Activated CD8-positive, alpha-beta T cell treated with anti-CD3 and anti-CD28 coated beads for 36 hours (primary cell): ENCODE measurements around the gene COL5A2. TPM values are rescaled to one million over a fixed set of nuclear protein-coding genes. Genes with fewer than 3 reads are reported as not detected.

Experiments
- ATAC-seq: fragments of 200-7000 bp; cut with Tn5 transposase; one replicate; pipeline ENCODE4 v1.10.0; 2021; ENCODE audit warnings: mild to moderate bottlenecking, moderate library complexity
- CTCF ChIA-PET: fragments of 350-600 bp; sonication (Branson Sonifier 250); formaldehyde crosslinking; loops from one replicate; lab custom pipeline; 2021; ENCODE audit warnings: antibody characterized with exemption; lab: Charles Lee
- POLR2A ChIA-PET: fragments of 350-600 bp; sonication (Branson Sonifier 250); formaldehyde crosslinking; loops from one replicate; lab custom pipeline; 2021; ENCODE audit warnings: antibody characterized with exemption; lab: Charles Lee
- DNase-seq: peaks from one replicate; pipeline ENCODE4 v3.0.0-alpha.2; 2020
- H3K27ac Mint-ChIP-seq: one replicate; pipeline ENCODE4 v1.8.0; 2021; ENCODE audit warnings: mild to moderate bottlenecking, mixed read lengths
- H3K27me3 Mint-ChIP-seq: one replicate; pipeline ENCODE4 v1.8.0; 2021; ENCODE audit warnings: mixed read lengths
- H3K36me3 Mint-ChIP-seq: one replicate; pipeline ENCODE4 v1.8.0; 2021; ENCODE audit warnings: low read depth, mixed read lengths
- H3K4me1 Mint-ChIP-seq: one replicate; pipeline ENCODE4 v1.8.0; 2021; ENCODE audit warnings: low read depth, mixed read lengths
- H3K4me3 Mint-ChIP-seq: one replicate; pipeline ENCODE4 v1.8.0; 2021; ENCODE audit warnings: mild to moderate bottlenecking, moderate library complexity, mixed read lengths
- H3K9me3 Mint-ChIP-seq: one replicate; pipeline ENCODE4 v1.8.0; 2021; ENCODE audit warnings: mixed read lengths
- intact Hi-C: fragments of 100-400 bp; cut with micrococcal nuclease; formaldehyde crosslinking; loops from one replicate; pipeline ENCODE4 v1.10.0; 2022
- total RNA-seq, 2 experiments: library from RNA; stranded (reverse); gene quantifications; one replicate each; pipeline ENCODE4 v1.2.3, GENCODE V29; 2021
- TF ChIP-seq, protein P1 (sequence below): fragments of 200-600 bp; IDR thresholded peaks from one replicate; pipeline ENCODE4 v1.8.0; 2022; ENCODE audit warnings: antibody characterized with exemption, mild to moderate bottlenecking

The COL5A2 gene
- total RNA-seq, 2 experiments from 2014 or later: 2.3 to 3.3 TPM

DNA sequence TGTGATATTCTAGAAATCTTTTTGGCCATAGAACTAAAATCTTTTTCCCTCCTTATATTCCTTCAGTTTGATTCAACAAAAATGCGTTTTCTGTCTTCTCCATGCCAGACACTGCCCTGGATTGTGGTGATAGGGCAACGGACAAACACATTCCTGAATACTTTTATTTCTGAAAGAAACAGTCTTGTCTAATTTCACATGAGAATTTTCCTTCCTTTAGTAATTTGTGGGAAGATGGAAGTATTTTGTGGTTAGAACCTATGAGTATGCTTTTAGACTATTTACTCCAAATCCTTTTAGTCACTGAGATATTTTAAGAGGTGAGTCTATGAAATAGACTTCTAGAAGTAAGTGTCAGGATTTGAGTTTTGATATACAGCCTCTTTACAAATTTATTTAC lies 49.6 kb downstream of the COL5A2 start:
- intact Hi-C loops: no loop called here
- ATAC-seq (no peak), DNase-seq (no peak)
- ChIA-PET CTCF (interaction anchor here (0.8 to 7.6 kb wide), 2 partner anchors 9 to 13 kb away, joined by 3 to 53 read pairs; no protein-coding TSS in a partner anchor), POLR2A (no interaction called here)
- TF ChIP-seq, protein P1, sequence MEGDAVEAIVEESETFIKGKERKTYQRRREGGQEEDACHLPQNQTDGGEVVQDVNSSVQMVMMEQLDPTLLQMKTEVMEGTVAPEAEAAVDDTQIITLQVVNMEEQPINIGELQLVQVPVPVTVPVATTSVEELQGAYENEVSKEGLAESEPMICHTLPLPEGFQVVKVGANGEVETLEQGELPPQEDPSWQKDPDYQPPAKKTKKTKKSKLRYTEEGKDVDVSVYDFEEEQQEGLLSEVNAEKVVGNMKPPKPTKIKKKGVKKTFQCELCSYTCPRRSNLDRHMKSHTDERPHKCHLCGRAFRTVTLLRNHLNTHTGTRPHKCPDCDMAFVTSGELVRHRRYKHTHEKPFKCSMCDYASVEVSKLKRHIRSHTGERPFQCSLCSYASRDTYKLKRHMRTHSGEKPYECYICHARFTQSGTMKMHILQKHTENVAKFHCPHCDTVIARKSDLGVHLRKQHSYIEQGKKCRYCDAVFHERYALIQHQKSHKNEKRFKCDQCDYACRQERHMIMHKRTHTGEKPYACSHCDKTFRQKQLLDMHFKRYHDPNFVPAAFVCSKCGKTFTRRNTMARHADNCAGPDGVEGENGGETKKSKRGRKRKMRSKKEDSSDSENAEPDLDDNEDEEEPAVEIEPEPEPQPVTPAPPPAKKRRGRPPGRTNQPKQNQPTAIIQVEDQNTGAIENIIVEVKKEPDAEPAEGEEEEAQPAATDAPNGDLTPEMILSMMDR: no peak
- no peaks in the 10 kb centered on the region for H3K36me3 Mint-ChIP-seq
- peaks cover 2% of the 10 kb centered on the region for H3K27me3 Mint-ChIP-seq
- H3K9me3 Mint-ChIP-seq: no peaks in the 10 kb centered on the region
- H3K4me3 Mint-ChIP-seq: no peak overlapping the region
- H3K4me1 Mint-ChIP-seq: no peaks in the 10 kb centered on the region
- H3K27ac Mint-ChIP-seq: no peak overlapping the region

DNA sequence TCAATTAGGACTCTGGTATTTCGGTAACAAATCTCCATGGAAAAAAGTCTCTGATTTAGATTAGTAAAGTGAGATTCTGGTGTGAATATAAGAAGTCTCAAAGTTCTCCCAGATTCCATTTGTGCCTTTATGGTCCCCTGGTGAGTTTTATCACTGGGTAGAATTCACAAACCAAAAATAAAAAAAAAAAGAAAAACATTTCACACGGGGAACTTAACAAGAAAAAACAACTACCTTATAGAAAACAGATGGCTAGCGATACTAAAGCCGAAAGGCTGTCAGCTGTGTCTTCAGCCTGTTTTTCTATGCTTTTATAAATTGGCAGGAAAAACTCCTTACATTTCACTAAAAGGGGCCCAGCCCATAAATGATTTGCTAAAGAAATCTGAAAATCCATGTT lies 50.6 kb downstream of the COL5A2 start:
- Mint-ChIP-seq H3K36me3 (no peaks in the 10 kb centered on the region), H3K27me3 (peaks cover 2% of the 10 kb centered on the region), H3K9me3 (no peaks in the 10 kb centered on the region), H3K27ac (no peak overlapping the region), H3K4me1 (no peaks in the 10 kb centered on the region), H3K4me3 (no peak overlapping the region)
- DNase-seq (no peak), ATAC-seq (no peak)
- POLR2A ChIA-PET: no interaction called here
- intact Hi-C loops: no loop called here
- TF ChIP-seq, protein P1: no peak
- CTCF ChIA-PET: interaction anchor here (7.6 kb wide), 1 partner anchor 14 kb away, joined by 53 read pairs; no protein-coding TSS in a partner anchor

DNA sequence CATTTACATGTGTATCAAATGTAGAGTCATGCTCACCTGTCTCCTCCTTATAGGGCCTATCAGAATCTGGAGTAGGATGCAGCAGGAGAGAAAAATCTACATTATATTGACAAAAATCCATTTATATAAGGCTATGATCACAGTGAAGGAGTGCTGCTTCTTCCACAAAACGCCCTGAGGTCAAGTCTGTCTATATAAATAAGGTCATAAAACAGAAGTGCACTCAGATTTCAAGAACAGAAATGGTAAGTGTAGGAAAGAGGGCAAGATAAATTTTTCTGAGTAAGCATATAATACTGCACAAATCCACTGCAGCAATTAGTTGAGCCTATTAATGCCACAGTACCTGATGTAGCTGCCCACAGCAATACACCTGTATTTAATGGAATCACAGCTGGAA lies 51.8 kb downstream of the COL5A2 start:
- Mint-ChIP-seq H3K4me3 (no peak overlapping the region), H3K36me3 (no peaks in the 10 kb centered on the region), H3K27ac (no peak overlapping the region), H3K9me3 (no peaks in the 10 kb centered on the region), H3K27me3 (no peaks in the 10 kb centered on the region), H3K4me1 (no peaks in the 10 kb centered on the region)
- TF ChIP-seq, protein P1: no peak
- ChIA-PET CTCF (interaction anchor here (7.6 kb wide), 1 partner anchor 15 kb away, joined by 53 read pairs; no protein-coding TSS in a partner anchor), POLR2A (no interaction called here)
- no peak for ATAC-seq
- intact Hi-C loops: no loop called here
- DNase-seq: no peak

DNA sequence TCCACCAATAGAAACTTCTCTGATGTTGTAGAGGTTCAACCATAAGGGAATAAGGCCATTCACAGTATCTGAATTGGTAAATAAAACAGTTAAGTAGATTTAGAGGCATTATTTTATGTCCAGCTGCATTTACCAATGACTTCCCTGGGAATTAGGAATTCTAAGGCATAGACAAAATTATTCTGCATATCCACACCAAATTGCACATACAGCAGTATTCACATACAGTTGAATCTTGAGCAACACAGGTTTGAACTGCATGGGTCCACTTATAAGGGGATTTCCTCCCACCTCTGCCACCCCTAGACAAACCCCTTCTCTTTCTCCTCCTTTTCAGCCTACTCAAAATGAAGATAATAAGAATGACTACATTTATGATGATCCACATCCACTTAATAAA lies 54.4 kb downstream of the COL5A2 start:
- Mint-ChIP-seq H3K9me3 (no peaks in the 10 kb centered on the region), H3K4me1 (peaks cover 2% of the 10 kb centered on the region), H3K36me3 (no peaks in the 10 kb centered on the region)

DNA sequence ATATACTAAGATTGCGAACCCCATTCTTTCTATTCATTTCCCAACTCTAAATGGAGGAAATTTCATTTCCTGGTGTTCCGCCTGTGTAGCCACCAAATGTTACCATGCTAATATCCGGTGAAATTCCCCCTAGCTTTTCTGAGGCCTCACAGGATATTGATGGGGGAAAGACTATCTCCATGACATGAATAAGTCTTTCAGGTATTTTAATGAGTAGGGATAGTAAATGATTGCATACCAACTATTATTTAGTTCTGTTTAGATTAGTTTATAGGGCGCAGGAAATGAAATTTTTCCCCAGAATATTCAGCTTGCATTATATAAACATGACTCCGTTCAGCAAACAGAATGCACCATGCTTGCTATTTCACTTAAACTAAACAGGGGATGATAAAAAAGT lies 55.4 kb downstream of the COL5A2 start:
- ChIA-PET POLR2A (no interaction called here), CTCF (interaction anchor here (0.7 to 0.8 kb wide), 2 partner anchors 9 to 30 kb away, joined by 3 to 4 read pairs; no protein-coding TSS in a partner anchor)
- intact Hi-C loops: no loop called here
- no peak for DNase-seq
- no peak overlapping the region for H3K27ac Mint-ChIP-seq
- H3K36me3 Mint-ChIP-seq: no peaks in the 10 kb centered on the region
- TF ChIP-seq, protein P1: no peak
- ATAC-seq: no peak
- H3K4me1 Mint-ChIP-seq: peaks cover 2% of the 10 kb centered on the region
- no peaks in the 10 kb centered on the region for H3K9me3 Mint-ChIP-seq
- H3K27me3 Mint-ChIP-seq: no peaks in the 10 kb centered on the region
- H3K4me3 Mint-ChIP-seq: no peak overlapping the region

More for the DNA sequence above, 54.4 kb downstream of the COL5A2 start:
- no peak overlapping the region for H3K27ac Mint-ChIP-seq
- ChIA-PET CTCF (no interaction called here), POLR2A (no interaction called here)
- intact Hi-C loops: no loop called here
- ATAC-seq (no peak), DNase-seq (no peak)
- H3K4me3 Mint-ChIP-seq: no peak overlapping the region
- TF ChIP-seq, protein P1: no peak
- no peaks in the 10 kb centered on the region for H3K27me3 Mint-ChIP-seq
